Osteocyte (in vitro differentiated cells): ENCODE data around the gene COL4A2. TPM values are rescaled to one million over a fixed set of nuclear protein-coding genes. Genes with fewer than 3 reads are reported as not detected.

ENCODE experiments used
- DNase-seq: peaks from one replicate; pipeline ENCODE4 v3.0.0; 2021; ENCODE audit warnings: mixed read lengths; ENCODE audit not compliant: unreplicated experiment; ENCODE audit errors: extremely low spot score
- H3K27ac Mint-ChIP-seq: one replicate; pipeline ENCODE4 v1.8.0; 2021; ENCODE audit warnings: mild to moderate bottlenecking, mixed read lengths; ENCODE audit not compliant: unreplicated experiment
- H3K27me3 Mint-ChIP-seq: one replicate; pipeline ENCODE4 v1.8.0; 2021; ENCODE audit warnings: mixed read lengths; ENCODE audit not compliant: unreplicated experiment
- H3K36me3 Mint-ChIP-seq: one replicate; pipeline ENCODE4 v1.8.0; 2021; ENCODE audit warnings: mixed read lengths; ENCODE audit not compliant: unreplicated experiment
- H3K4me1 Mint-ChIP-seq: one replicate; pipeline ENCODE4 v1.8.0; 2021; ENCODE audit warnings: mixed read lengths; ENCODE audit not compliant: unreplicated experiment
- H3K4me3 Mint-ChIP-seq: one replicate; pipeline ENCODE4 v1.8.0; 2021; ENCODE audit warnings: mild to moderate bottlenecking, moderate library complexity, mixed read lengths; ENCODE audit not compliant: unreplicated experiment
- H3K9me3 Mint-ChIP-seq: one replicate; pipeline ENCODE4 v1.8.0; 2021; ENCODE audit warnings: mixed read lengths; ENCODE audit not compliant: unreplicated experiment
- total RNA-seq: library from RNA; stranded (reverse); gene quantifications from 2 replicates; pipeline ENCODE4 v1.2.1, GENCODE V29; 2021
- TF ChIP-seq, protein P1 (sequence below): fragments of 200-600 bp; sonication (generic); IDR thresholded peaks from 2 replicates; pipeline ENCODE4 v1.5.0; 2021; ENCODE audit warnings: antibody characterized with exemption, mild to moderate bottlenecking, moderate library complexity

Gene COL4A2
- total RNA-seq, 1 donor from 2014 or later = 2,001 TPM

DNA sequence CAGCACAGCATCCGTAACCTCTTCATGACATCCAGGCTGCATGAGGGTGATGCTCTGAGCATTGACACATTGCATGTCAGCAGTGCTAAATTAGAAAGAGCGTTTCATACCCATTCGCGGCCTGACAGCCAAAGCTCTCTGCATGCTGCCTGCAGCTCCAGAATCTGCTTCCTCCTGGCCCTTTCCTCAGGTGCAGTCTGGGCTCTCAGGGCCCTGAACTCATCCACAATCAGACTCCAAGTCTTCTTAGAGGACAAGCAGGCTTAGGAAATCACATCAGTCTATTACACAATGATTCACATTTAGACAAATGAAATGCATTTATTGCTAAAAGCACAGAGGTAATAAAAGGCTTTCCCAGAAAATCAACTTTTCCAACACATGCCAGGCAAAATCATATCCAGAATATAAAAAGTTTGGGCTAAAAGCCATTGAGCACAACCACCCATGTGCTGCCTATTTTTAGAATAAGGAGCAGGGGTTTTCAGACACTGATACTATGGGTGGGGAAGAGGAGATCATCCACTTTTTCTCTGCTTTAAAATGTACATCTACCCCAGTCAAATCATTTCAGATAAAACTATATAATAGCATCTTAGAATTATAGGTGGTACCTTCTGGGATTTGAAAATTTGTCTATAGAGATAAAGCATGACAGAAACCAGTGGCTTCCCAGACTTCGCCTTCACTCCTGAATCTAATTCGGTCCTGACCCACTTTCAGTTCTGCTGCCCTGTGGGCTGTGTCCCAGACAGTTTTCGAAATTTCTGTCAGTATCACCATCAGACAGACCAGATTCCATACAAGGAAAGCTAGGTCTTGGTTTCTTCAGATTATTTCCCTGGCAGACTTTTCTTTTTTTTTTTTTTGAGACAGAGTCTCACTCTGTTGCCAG lies 109.3 kb downstream of the COL4A2 start:
- Mint-ChIP-seq H3K36me3 (peaks cover 52% of the 10 kb centered on the region), H3K4me3 (no peak overlapping the region), H3K4me1 (peaks cover 80% of the 10 kb centered on the region), H3K27me3 (no peaks in the 10 kb centered on the region), H3K9me3 (no peaks in the 10 kb centered on the region), H3K27ac (peak overlapping the region; percentile 98)
- TF ChIP-seq, protein P1, sequence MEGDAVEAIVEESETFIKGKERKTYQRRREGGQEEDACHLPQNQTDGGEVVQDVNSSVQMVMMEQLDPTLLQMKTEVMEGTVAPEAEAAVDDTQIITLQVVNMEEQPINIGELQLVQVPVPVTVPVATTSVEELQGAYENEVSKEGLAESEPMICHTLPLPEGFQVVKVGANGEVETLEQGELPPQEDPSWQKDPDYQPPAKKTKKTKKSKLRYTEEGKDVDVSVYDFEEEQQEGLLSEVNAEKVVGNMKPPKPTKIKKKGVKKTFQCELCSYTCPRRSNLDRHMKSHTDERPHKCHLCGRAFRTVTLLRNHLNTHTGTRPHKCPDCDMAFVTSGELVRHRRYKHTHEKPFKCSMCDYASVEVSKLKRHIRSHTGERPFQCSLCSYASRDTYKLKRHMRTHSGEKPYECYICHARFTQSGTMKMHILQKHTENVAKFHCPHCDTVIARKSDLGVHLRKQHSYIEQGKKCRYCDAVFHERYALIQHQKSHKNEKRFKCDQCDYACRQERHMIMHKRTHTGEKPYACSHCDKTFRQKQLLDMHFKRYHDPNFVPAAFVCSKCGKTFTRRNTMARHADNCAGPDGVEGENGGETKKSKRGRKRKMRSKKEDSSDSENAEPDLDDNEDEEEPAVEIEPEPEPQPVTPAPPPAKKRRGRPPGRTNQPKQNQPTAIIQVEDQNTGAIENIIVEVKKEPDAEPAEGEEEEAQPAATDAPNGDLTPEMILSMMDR = no peak
- DNase-seq = no peak

DNA sequence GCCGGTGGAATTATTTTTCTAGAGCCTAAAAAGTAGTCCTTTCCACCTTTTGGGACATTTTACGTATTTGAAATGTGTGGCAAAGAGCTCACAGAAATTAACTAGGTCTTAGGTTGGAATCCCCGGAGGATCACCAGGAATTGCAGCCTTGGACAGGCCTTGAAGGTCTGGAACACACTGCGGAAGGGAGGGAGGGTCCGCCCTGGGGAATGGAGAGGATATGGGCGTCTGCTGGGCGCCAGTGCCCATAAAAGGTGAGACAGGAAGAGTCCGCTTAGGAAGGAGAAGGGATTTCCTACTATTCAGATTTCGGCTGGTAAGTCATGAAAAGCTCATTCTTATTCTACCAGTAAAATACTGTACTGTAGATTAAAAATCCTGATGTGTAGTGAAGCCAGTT lies 111.9 kb downstream of the COL4A2 start:
- Mint-ChIP-seq H3K9me3 (no peaks in the 10 kb centered on the region), H3K4me3 (no peak overlapping the region), H3K36me3 (peaks cover 61% of the 10 kb centered on the region), H3K27ac (peak overlapping the region; percentile 72), H3K27me3 (no peaks in the 10 kb centered on the region), H3K4me1 (peaks cover 78% of the 10 kb centered on the region)
- TF ChIP-seq, protein P1 = no peak
- DNase-seq = no peak

DNA sequence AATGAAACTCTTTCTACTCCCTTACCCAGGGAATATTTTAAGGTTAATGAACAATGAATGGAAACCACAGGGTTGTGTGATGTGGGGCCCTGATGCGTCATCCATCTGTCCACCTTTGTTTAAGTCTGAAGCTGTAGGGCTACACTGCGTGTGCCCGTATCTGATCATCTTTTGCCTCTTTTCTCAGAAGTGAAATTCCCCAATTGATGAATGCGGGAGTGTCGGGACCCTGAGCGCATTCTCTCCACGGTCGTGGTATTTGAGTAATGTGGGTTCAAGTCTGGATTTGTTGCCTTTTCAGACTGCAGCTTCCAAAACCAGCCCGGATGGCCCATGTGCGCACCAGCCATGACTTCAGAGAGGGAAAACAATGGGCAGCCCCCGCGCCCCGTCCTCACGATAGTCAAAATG lies 112.3 kb downstream of the COL4A2 start:
- Mint-ChIP-seq H3K27ac (peak overlapping the region; percentile 72), H3K4me3 (no peak overlapping the region), H3K36me3 (peaks cover 62% of the 10 kb centered on the region), H3K9me3 (no peaks in the 10 kb centered on the region), H3K4me1 (peaks cover 78% of the 10 kb centered on the region), H3K27me3 (no peaks in the 10 kb centered on the region)
- no peak for DNase-seq
- TF ChIP-seq, protein P1 = no peak

DNA sequence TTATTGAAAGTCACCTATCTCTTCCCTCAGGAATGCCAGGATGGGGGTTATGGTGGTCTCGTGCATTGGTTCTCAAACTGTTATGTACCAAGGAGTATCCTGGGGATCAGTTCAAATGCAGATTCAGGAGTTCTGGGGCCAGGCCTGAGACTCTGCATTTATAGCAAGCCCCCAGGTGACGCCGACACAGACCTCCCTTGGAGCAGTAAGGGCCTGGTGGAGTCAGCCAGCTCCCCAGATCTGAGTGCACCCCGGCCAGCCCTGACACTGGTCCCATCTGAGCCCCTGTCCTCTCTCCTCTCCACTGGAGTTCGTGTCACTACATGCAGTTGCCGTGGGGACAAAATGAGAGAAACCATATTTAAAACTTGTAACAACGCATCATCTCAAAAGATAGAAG lies 112.9 kb downstream of the COL4A2 start:
- Mint-ChIP-seq H3K36me3 (peaks cover 61% of the 10 kb centered on the region), H3K27ac (peak overlapping the region; percentile 72), H3K4me1 (peaks cover 78% of the 10 kb centered on the region)

DNA sequence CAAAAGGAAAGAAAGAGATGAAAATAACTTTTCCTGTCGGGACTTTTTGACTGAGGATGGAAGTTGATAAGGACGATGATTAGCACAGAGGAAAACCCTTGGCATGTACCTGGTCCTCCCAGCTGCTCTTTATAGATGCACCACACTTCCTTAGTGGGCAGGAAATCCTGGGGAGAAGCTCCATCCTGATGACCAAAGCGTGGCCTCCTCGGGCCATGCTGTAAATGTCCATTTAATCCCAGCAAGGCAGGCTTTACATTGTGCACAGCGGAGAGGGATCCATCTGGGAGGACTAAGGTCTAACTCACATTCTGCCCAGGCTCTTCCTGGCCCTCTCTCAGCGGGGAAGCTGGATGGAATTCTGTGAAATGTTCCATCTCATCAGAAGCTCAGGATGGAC lies 113.5 kb downstream of the COL4A2 start:
- Mint-ChIP-seq H3K27me3 (no peaks in the 10 kb centered on the region), H3K36me3 (peaks cover 61% of the 10 kb centered on the region), H3K4me3 (no peak overlapping the region), H3K9me3 (no peaks in the 10 kb centered on the region), H3K27ac (peak overlapping the region; percentile 72), H3K4me1 (peaks cover 85% of the 10 kb centered on the region)
- no peak for DNase-seq
- TF ChIP-seq, protein P1 = no peak

More for the DNA sequence above, 112.9 kb downstream of the COL4A2 start:
- Mint-ChIP-seq H3K9me3 (no peaks in the 10 kb centered on the region), H3K4me3 (no peak overlapping the region), H3K27me3 (no peaks in the 10 kb centered on the region)
- no peak for DNase-seq
- TF ChIP-seq, protein P1 = no peak
